ENCODE results near the gene DBNDD2. TPM values are rescaled to one million over a fixed set of nuclear protein-coding genes. Genes with fewer than 3 reads are reported as not detected.

The DBNDD2 gene
- total RNA-seq, 1 donor from 2014 or later = 10.9 TPM

GRCh38 chr20:45412653-45413052, 4.6 kb downstream of the DBNDD2 start:
- intact Hi-C loops (cut with micrococcal nuclease) = no loop called here

GRCh38 chr20:45413479-45413878, 5.4 kb downstream of the DBNDD2 start:
- intact Hi-C loops (cut with micrococcal nuclease) = no loop called here

GRCh38 chr20:45415822-45416637, 7.9 kb downstream of the DBNDD2 start, which contains the start of gene PIGT:
Gene PIGT, plus strand, starts transcription at chr20:45416141. Its CDS starts 16 bp downstream, at chr20:45416157.
- intact Hi-C loops (cut with micrococcal nuclease) = loop anchor here (1.0 to 2.0 kb wide), 4 partner anchors 9 to 53 kb away; partner anchors contain the start of gene SYS1

GRCh38 chr20:45416917-45417316, 8.8 kb downstream of the DBNDD2 start:
- intact Hi-C loops (cut with micrococcal nuclease) = loop anchor here (1.0 to 2.0 kb wide), 4 partner anchors 10 to 54 kb away; partner anchors contain the start of gene SYS1

- intact Hi-C loops (cut with micrococcal nuclease) = no loop called here
These were observed 11.4 kb downstream of the DBNDD2 start for GRCh38 chr20:45419188-45420091.

GRCh38 chr20:45420125-45420524, 12.0 kb downstream of the DBNDD2 start:
- intact Hi-C loops (cut with micrococcal nuclease) = no loop called here

GRCh38 chr20:45423700-45424099, 15.6 kb downstream of the DBNDD2 start:
- intact Hi-C loops (cut with micrococcal nuclease) = no loop called here

GRCh38 chr20:45425561-45425960, 17.5 kb downstream of the DBNDD2 start:
- intact Hi-C loops (cut with micrococcal nuclease) = no loop called here

GRCh38 chr20:45426320-45427016, 18.4 kb downstream of the DBNDD2 start:
- intact Hi-C loops (cut with micrococcal nuclease) = no loop called here

- intact Hi-C loops (cut with micrococcal nuclease) = no loop called here
These were observed 19.4 kb downstream of the DBNDD2 start for GRCh38 chr20:45427236-45428149.

- intact Hi-C loops (cut with micrococcal nuclease) = no loop called here
These were observed 21.5 kb downstream of the DBNDD2 start for GRCh38 chr20:45429618-45430017.

- intact Hi-C loops (cut with micrococcal nuclease) = no loop called here
These were observed 24.2 kb downstream of the DBNDD2 start for GRCh38 chr20:45432294-45432693.

- intact Hi-C loops (cut with micrococcal nuclease) = no loop called here
These were observed 25.2 kb downstream of the DBNDD2 start for GRCh38 chr20:45433316-45433715.

GRCh38 chr20:45433976-45434375, 25.9 kb downstream of the DBNDD2 start:
- intact Hi-C loops (cut with micrococcal nuclease) = no loop called here

GRCh38 chr20:45436732-45437485, 28.8 kb downstream of the DBNDD2 start:
- intact Hi-C loops (cut with micrococcal nuclease) = loop anchor here (1.0 to 2.0 kb wide), 4 partner anchors 20 to 118 kb away; partner anchors contain the start of genes PIGT and SYS1

GRCh38 chr20:45440424-45440823, 32.3 kb downstream of the DBNDD2 start:
- intact Hi-C loops (cut with micrococcal nuclease) = no loop called here

GRCh38 chr20:45440891-45441685, 33.0 kb downstream of the DBNDD2 start:
- intact Hi-C loops (cut with micrococcal nuclease) = no loop called here

GRCh38 chr20:45441746-45442145, 33.7 kb downstream of the DBNDD2 start:
- intact Hi-C loops (cut with micrococcal nuclease) = no loop called here

GRCh38 chr20:45444050-45444449, 36.0 kb downstream of the DBNDD2 start:
- intact Hi-C loops (cut with micrococcal nuclease) = no loop called here
